Keratinocyte (primary cell): ENCODE measurements around the gene BCOR. TPM values are rescaled to one million over a fixed set of nuclear protein-coding genes. Genes with fewer than 3 reads are reported as not detected.

Experiments used
- DNase-seq: peaks from one replicate; pipeline ENCODE4 v3.0.0-alpha.2; 2011; ENCODE audit warnings: low read depth, missing footprints, low spot score
- FAIRE-seq: peaks from 2 replicates; lab custom pipeline; 2011; peaks lifted over from hg19 to GRCh38; lab: Jason Lieb, UNC
- H2AFZ ChIP-seq: 2 replicates; pipeline ENCODE4 v1.6.0; 2012; ENCODE audit warnings: low read length, control low read depth, inconsistent platforms; ENCODE audit not compliant: control insufficient read depth
- H3K27ac ChIP-seq: 2 replicates; pipeline ENCODE4 v1.5.1; 2011; ENCODE audit warnings: low read length; ENCODE audit not compliant: control insufficient read depth, insufficient read depth
- H3K27me3 ChIP-seq: 3 replicates; pipeline ENCODE4 v1.6.0; 2011; ENCODE audit warnings: low read length; ENCODE audit not compliant: control insufficient read depth, insufficient read depth; ENCODE audit errors: extremely low read depth
- H3K36me3 ChIP-seq, 2 experiments: 2 replicates in 1 of 2; 3 replicates in 1 of 2; pipeline ENCODE4 v1.5.1; 2011; ENCODE audit warnings: low read length in 2 of 2, mild to moderate bottlenecking in 1 of 2; ENCODE audit not compliant: control insufficient read depth in 2 of 2, insufficient read depth in 2 of 2; ENCODE audit errors: extremely low read depth in 1 of 2
- H3K4me1 ChIP-seq: 3 replicates; pipeline ENCODE4 v1.5.1; 2011; ENCODE audit warnings: low read length; ENCODE audit not compliant: control insufficient read depth, insufficient read depth; ENCODE audit errors: extremely low read depth
- H3K4me2 ChIP-seq: 3 replicates; pipeline ENCODE4 v1.6.0; 2011; ENCODE audit warnings: low read depth, low read length; ENCODE audit not compliant: control insufficient read depth, insufficient read depth; ENCODE audit errors: extremely low read depth
- H3K4me3 ChIP-seq, 3 experiments: fragments of 200-600 bp in 1 of 3; sonication (generic) in 1 of 3; 2 replicates in 2 of 3; 3 replicates in 1 of 3; pipeline ENCODE4 v1.5.1; 2011 to 2016; ENCODE audit warnings: low read length in 3 of 3, mild to moderate bottlenecking in 3 of 3, control low read depth in 2 of 3, inconsistent platforms in 1 of 3, low read depth in 1 of 3, mixed read lengths in 1 of 3, mixed run types in 1 of 3, moderate library complexity in 1 of 3; ENCODE audit not compliant: control insufficient read depth in 2 of 3, insufficient read depth in 2 of 3; ENCODE audit errors: extremely low read depth in 1 of 3
- H3K79me2 ChIP-seq: 2 replicates; pipeline ENCODE4 v1.6.0; 2012; ENCODE audit warnings: low read length; ENCODE audit not compliant: control insufficient read depth, insufficient read depth
- H3K9ac ChIP-seq: 3 replicates; pipeline ENCODE4 v1.6.0; 2011; ENCODE audit warnings: low read length; ENCODE audit not compliant: control insufficient read depth, insufficient read depth; ENCODE audit errors: extremely low read depth
- H3K9me1 ChIP-seq: 3 replicates; pipeline ENCODE4 v1.6.0; 2011; ENCODE audit warnings: low read length; ENCODE audit not compliant: control insufficient read depth, insufficient read depth; ENCODE audit errors: extremely low read depth
- H3K9me3 ChIP-seq: 2 replicates; pipeline ENCODE4 v1.5.1; 2012; ENCODE audit warnings: low read depth, low read length; ENCODE audit not compliant: control insufficient read depth
- H4K20me1 ChIP-seq: 3 replicates; pipeline ENCODE4 v1.6.0; 2011; ENCODE audit warnings: low read length; ENCODE audit not compliant: control insufficient read depth, insufficient read depth; ENCODE audit errors: extremely low read depth
- EZH2 ChIP-seq: IDR thresholded peaks from one replicate; pipeline ENCODE4 v1.6.1; 2012; ENCODE audit warnings: inconsistent platforms, mild to moderate bottlenecking, low read length, moderate library complexity
- dilution Hi-C: fragments of 300-500 bp; cut with MboI; formaldehyde crosslinking; loops from one replicate; pipeline ENCODE4 v1.7.0; 2020; ENCODE audit warnings: low sequenced_read_pairs; ENCODE audit not compliant: extremely low pct_ligation_motif_present
- polyA plus RNA-seq, 5 experiments: library from polyadenylated mRNA; depleted of rRNA in 3 of 5; stranded (reverse) in 3 of 5; stranded (forward) in 1 of 5; unstranded in 1 of 5; fragments of >200 nt; gene quantifications; 1 replicate in 1 of 5; 2 replicates in 3 of 5; 3 replicates in 1 of 5; pipeline versions ENCODE4 v1.2.1 to v1.2.3, GENCODE V29; 2011 to 2012; ENCODE audit warnings: missing spikeins in 2 of 5, low read depth in 1 of 5, low replicate concordance in 1 of 5
- TF ChIP-seq, protein P1 (sequence below), 3 experiments: IDR thresholded peaks in 1 of 3; conservative IDR thresholded peaks in 1 of 3; optimal IDR thresholded peaks in 1 of 3; 2 replicates in 2 of 3; 3 replicates in 1 of 3; pipeline versions ENCODE3 to v1.5.1; 2011; ENCODE audit warnings: low read length in 3 of 3, mild to moderate bottlenecking in 3 of 3, moderate library complexity in 2 of 3, control low read depth in 1 of 3, inconsistent platforms in 1 of 3; ENCODE audit not compliant: insufficient read depth in 2 of 3; ENCODE audit errors: extremely low read depth in 1 of 3

BCOR gene
- polyA plus RNA-seq, 1 donor (not counting 4 experiments of a cell fraction or from before 2014, with no cell fraction given), result 5.0 TPM

DNA sequence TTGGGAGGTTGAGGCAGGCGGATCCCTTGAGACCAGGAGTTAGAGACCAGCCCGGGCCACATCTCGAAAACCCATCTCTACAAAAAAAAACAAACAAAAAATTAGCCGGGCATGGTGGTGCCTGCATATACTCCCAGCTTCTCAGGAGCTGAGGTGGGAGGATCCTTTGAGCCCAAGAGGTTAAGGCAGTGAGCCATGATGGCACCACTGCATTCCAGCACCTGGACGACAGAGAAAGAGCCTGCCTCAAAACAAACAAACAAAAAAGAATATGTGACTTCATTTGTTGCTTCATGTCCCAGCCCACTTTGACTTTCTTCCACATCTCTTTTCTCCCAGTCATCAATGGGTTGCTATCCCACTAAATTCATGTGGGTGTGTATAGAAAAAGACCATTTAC lies 79.7 kb downstream of the BCOR start:
- Histone ChIP-seq H3K4me2 (no peak overlapping the region), H2AFZ (no peak overlapping the region), H4K20me1 (no peaks in the 10 kb centered on the region), H3K4me1 (no peaks in the 10 kb centered on the region), H3K9me1 (no peaks in the 10 kb centered on the region), H3K9ac (no peak overlapping the region), H3K27ac (no peak overlapping the region), H3K4me3 (no peak overlapping the region), H3K9me3 (no peaks in the 10 kb centered on the region), H3K27me3 (no peaks in the 10 kb centered on the region), H3K36me3 (no peaks in the 10 kb centered on the region), H3K79me2 (no peaks in the 10 kb centered on the region)
- FAIRE-seq (no peak), DNase-seq (no peak)
- dilution Hi-C loops, result no loop called here
- TF ChIP-seq, protein P1, sequence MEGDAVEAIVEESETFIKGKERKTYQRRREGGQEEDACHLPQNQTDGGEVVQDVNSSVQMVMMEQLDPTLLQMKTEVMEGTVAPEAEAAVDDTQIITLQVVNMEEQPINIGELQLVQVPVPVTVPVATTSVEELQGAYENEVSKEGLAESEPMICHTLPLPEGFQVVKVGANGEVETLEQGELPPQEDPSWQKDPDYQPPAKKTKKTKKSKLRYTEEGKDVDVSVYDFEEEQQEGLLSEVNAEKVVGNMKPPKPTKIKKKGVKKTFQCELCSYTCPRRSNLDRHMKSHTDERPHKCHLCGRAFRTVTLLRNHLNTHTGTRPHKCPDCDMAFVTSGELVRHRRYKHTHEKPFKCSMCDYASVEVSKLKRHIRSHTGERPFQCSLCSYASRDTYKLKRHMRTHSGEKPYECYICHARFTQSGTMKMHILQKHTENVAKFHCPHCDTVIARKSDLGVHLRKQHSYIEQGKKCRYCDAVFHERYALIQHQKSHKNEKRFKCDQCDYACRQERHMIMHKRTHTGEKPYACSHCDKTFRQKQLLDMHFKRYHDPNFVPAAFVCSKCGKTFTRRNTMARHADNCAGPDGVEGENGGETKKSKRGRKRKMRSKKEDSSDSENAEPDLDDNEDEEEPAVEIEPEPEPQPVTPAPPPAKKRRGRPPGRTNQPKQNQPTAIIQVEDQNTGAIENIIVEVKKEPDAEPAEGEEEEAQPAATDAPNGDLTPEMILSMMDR (optimal IDR thresholded peaks at IDR 0.05 in 1 of 3, IDR thresholded peaks at IDR 0.05 in 1 of 3, conservative IDR thresholded peaks at IDR 0.05 in 1 of 3; ENCODE audit: extremely low read depth in 1 of 3, insufficient read depth in 2 of 3, low read length in 3 of 3), result no peak
- no peak for TF ChIP-seq EZH2

DNA sequence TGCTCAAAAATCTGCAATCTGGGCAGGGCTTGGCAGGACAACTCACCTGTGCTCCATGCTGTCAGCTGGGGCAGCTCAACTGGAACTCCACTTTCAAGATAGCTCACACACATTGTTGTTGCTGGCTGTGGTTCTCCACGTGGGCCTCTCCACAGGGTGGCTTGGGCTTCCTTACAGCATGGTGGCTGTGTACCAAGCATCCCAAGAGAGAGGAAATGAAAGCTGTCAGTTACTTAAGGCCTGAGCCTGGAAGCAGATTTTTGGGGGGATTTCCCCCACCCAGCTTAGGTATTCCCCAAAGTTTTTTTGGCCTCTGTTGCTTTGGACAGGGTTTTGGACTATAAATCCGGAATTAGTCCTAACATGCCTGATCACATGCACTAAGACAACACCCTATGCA lies 81.0 kb downstream of the BCOR start:
- H3K9ac ChIP-seq, result no peak overlapping the region
- no peak for FAIRE-seq
- no peak overlapping the region for H2AFZ ChIP-seq
- no peak overlapping the region for H3K4me2 ChIP-seq
- H3K36me3 ChIP-seq, result no peaks in the 10 kb centered on the region
- H3K4me3 ChIP-seq, result no peak overlapping the region
- H3K27ac ChIP-seq, result no peak overlapping the region
- peaks cover 6% of the 10 kb centered on the region for H3K4me1 ChIP-seq
- no peak for DNase-seq
- no peaks in the 10 kb centered on the region for H4K20me1 ChIP-seq
- dilution Hi-C loops, result no loop called here
- no peaks in the 10 kb centered on the region for H3K9me1 ChIP-seq
- no peaks in the 10 kb centered on the region for H3K9me3 ChIP-seq
- peaks cover 10% of the 10 kb centered on the region for H3K27me3 ChIP-seq
- no peaks in the 10 kb centered on the region for H3K79me2 ChIP-seq
- TF ChIP-seq, protein P1 (optimal IDR thresholded peaks at IDR 0.05 in 1 of 3, IDR thresholded peaks at IDR 0.05 in 1 of 3, conservative IDR thresholded peaks at IDR 0.05 in 1 of 3; ENCODE audit: extremely low read depth in 1 of 3, insufficient read depth in 2 of 3, low read length in 3 of 3), result no peak
- no peak for TF ChIP-seq EZH2
